GM18498 (cell line): ENCODE data around the gene PROC.
A peak's percentile ranks its signal among the peaks of the same experiment; 100 is the strongest.

Source experiments
- ATAC-seq: cut with Tn5 transposase; IDR thresholded peaks from one replicate; pipeline ENCODE4 v1.9.1; 2021; ENCODE audit warnings: mild to moderate bottlenecking, moderate library complexity; ENCODE audit not compliant: unreplicated experiment

Gene PROC

GRCh38 chr2:127413200-127413599 is 5.0 kb upstream of the PROC start:
- ATAC-seq = no peak

- ATAC-seq = no peak
Observed at GRCh38 chr2:127413782-127414637, 4.2 kb upstream of the PROC start.

- no peak for ATAC-seq
Observed at GRCh38 chr2:127414638-127415592, 3.3 kb upstream of the PROC start.

GRCh38 chr2:127415593-127416505 is 2.4 kb upstream of the PROC start:
- peak; percentile 81 for ATAC-seq

- no peak for ATAC-seq
Observed at GRCh38 chr2:127416506-127417001, 1.7 kb upstream of the PROC start.

GRCh38 chr2:127417406-127417805 is 821 bp upstream of the PROC start:
- no peak for ATAC-seq

GRCh38 chr2:127419112-127419430 is 844 bp downstream of the PROC start:
- no peak for ATAC-seq

GRCh38 chr2:127419448-127420038 is 1.3 kb downstream of the PROC start:
- no peak for ATAC-seq

GRCh38 chr2:127420039-127420864 is 2.0 kb downstream of the PROC start:
- no peak for ATAC-seq

GRCh38 chr2:127421116-127421800 is 3.0 kb downstream of the PROC start:
- ATAC-seq = no peak

GRCh38 chr2:127421871-127422558 is 3.8 kb downstream of the PROC start:
- no peak for ATAC-seq

GRCh38 chr2:127422559-127423477 is 4.6 kb downstream of the PROC start:
- ATAC-seq = no peak

GRCh38 chr2:127423478-127423843 is 5.2 kb downstream of the PROC start:
- no peak for ATAC-seq

GRCh38 chr2:127423880-127424279 is 5.7 kb downstream of the PROC start:
- ATAC-seq = no peak

- ATAC-seq = no peak
Observed at GRCh38 chr2:127424598-127425520, 6.6 kb downstream of the PROC start.
